HEK293 (cell line): ENCODE results near the gene CDK5.

Source experiments
- CTCF ChIA-PET: fragments of 350-600 bp; formaldehyde crosslinking; extraction: SDS; loops from one replicate; lab custom pipeline; 2021; ENCODE audit warnings: antibody characterized with exemption; lab: Yijun Ruan, JAX
- POLR2A ChIA-PET: fragments of 300-600 bp; formaldehyde crosslinking; extraction: SDS; loops from one replicate; lab custom pipeline; 2020; ENCODE audit warnings: antibody characterized with exemption, inconsistent platforms; lab: Yijun Ruan, JAX
- H3K27ac ChIP-seq: fragments of 200-500 bp; sonication (Bioruptor generic); 2 replicates; pipeline ENCODE4 v1.5.1; 2014; ENCODE audit warnings: low read depth, low read length, control low read depth, inconsistent platforms; ENCODE audit errors: extremely low read depth
- H3K36me3 ChIP-seq, 2 experiments: fragments of 200-500 bp in 1 of 2; sonication (Bioruptor generic) in 1 of 2; 1 replicate in 1 of 2; 2 replicates in 1 of 2; pipeline ENCODE4 v1.5.1; 2014 to 2017; ENCODE audit warnings: inconsistent platforms in 2 of 2, low read length in 2 of 2; ENCODE audit not compliant: control insufficient read depth in 2 of 2, insufficient read depth in 1 of 2
- H3K4me1 ChIP-seq: fragments of 200-500 bp; sonication (Bioruptor generic); 2 replicates; pipeline ENCODE4 v1.5.1; 2014; ENCODE audit warnings: mild to moderate bottlenecking, low read length, inconsistent platforms; ENCODE audit not compliant: control insufficient read depth, insufficient read depth
- H3K4me3 ChIP-seq: 2 replicates; pipeline ENCODE4 v1.5.1; 2011; ENCODE audit warnings: low read depth, mild to moderate bottlenecking, control low read depth, low read length, moderate library complexity
- H3K9me3 ChIP-seq: fragments of 200-500 bp; sonication (Bioruptor generic); 2 replicates; pipeline ENCODE4 v1.5.1; 2014; ENCODE audit warnings: low read depth, low read length, inconsistent platforms; ENCODE audit not compliant: control insufficient read depth, insufficient read depth
- ATF2 ChIP-seq: fragments of 450-650 bp; formaldehyde crosslinking; IDR thresholded peaks from 2 replicates; pipeline ENCODE4 v1.5.1; 2016; ENCODE audit warnings: missing biosample characterization, missing genetic modification characterization, low read depth
- GLIS2 ChIP-seq: fragments of 450-650 bp; formaldehyde crosslinking; IDR thresholded peaks from 2 replicates; pipeline ENCODE4 v1.5.1; 2016; ENCODE audit warnings: missing biosample characterization, missing genetic modification characterization
- PRDM1 ChIP-seq: fragments of 450-650 bp; formaldehyde crosslinking; IDR thresholded peaks from 2 replicates; pipeline ENCODE4; 2016; ENCODE audit warnings: missing biosample characterization, missing genetic modification characterization
- SCRT1 ChIP-seq: fragments of 450-650 bp; formaldehyde crosslinking; IDR thresholded peaks from 2 replicates; pipeline ENCODE4 v1.5.1; 2016; ENCODE audit warnings: missing biosample characterization, missing genetic modification characterization, borderline replicate concordance
- SP3 ChIP-seq: fragments of 450-650 bp; formaldehyde crosslinking; IDR thresholded peaks from 2 replicates; pipeline ENCODE4 v1.5.1; 2016; ENCODE audit warnings: missing biosample characterization, missing genetic modification characterization
- YY1 ChIP-seq: fragments of 450-650 bp; formaldehyde crosslinking; IDR thresholded peaks from 2 replicates; pipeline ENCODE4 v1.5.1; 2018; ENCODE audit warnings: missing biosample characterization, missing genetic modification characterization
- ZBTB10 ChIP-seq: fragments of 450-650 bp; formaldehyde crosslinking; IDR thresholded peaks from 2 replicates; pipeline ENCODE4 v1.5.1; 2016; ENCODE audit warnings: missing biosample characterization, missing genetic modification characterization
- ZBTB17 ChIP-seq: fragments of 450-650 bp; formaldehyde crosslinking; IDR thresholded peaks from 2 replicates; pipeline ENCODE4 v1.5.1; 2016; ENCODE audit warnings: missing biosample characterization, missing genetic modification characterization
- ZNF114 ChIP-seq: fragments of 450-650 bp; formaldehyde crosslinking; IDR thresholded peaks from 2 replicates; pipeline ENCODE4 v1.5.0; 2017; ENCODE audit warnings: missing biosample characterization, missing genetic modification characterization
- ZNF175 ChIP-seq: fragments of 450-650 bp; formaldehyde crosslinking; IDR thresholded peaks from 2 replicates; pipeline ENCODE4 v1.5.1; 2016; ENCODE audit warnings: missing biosample characterization, missing genetic modification characterization
- ZNF248 ChIP-seq: fragments of 450-650 bp; formaldehyde crosslinking; IDR thresholded peaks from 2 replicates; pipeline ENCODE4 v1.5.1; 2017; ENCODE audit warnings: missing biosample characterization, missing genetic modification characterization
- ZNF391 ChIP-seq: fragments of 450-650 bp; formaldehyde crosslinking; IDR thresholded peaks from 2 replicates; pipeline ENCODE4 v1.5.1; 2016; ENCODE audit warnings: low read depth, missing biosample characterization, missing genetic modification characterization, borderline replicate concordance
- ZNF394 ChIP-seq: fragments of 450-650 bp; formaldehyde crosslinking; IDR thresholded peaks from 2 replicates; pipeline ENCODE4 v1.5.1; 2016; ENCODE audit warnings: missing biosample characterization, missing genetic modification characterization, mild to moderate bottlenecking, moderate library complexity, borderline replicate concordance
- ZNF501 ChIP-seq: fragments of 450-650 bp; formaldehyde crosslinking; IDR thresholded peaks from 2 replicates; pipeline ENCODE4 v1.5.1; 2016; ENCODE audit warnings: missing biosample characterization, missing genetic modification characterization
- ZNF549 ChIP-seq: fragments of 450-650 bp; IDR thresholded peaks from 2 replicates; pipeline ENCODE4 v1.5.1; 2018; ENCODE audit warnings: missing biosample characterization, missing genetic modification characterization, mild to moderate bottlenecking, inconsistent platforms, moderate library complexity
- ZNF560 ChIP-seq: fragments of 450-650 bp; formaldehyde crosslinking; IDR thresholded peaks from 2 replicates; pipeline ENCODE4 v1.5.1; 2017; ENCODE audit warnings: missing biosample characterization, missing genetic modification characterization, borderline replicate concordance
- ZNF600 ChIP-seq: fragments of 450-650 bp; formaldehyde crosslinking; IDR thresholded peaks from 2 replicates; pipeline ENCODE4 v1.5.1; 2016; ENCODE audit warnings: missing biosample characterization, missing genetic modification characterization
- ZNF645 ChIP-seq: fragments of 450-650 bp; formaldehyde crosslinking; IDR thresholded peaks from 2 replicates; pipeline ENCODE4; 2016; ENCODE audit warnings: missing biosample characterization, missing genetic modification characterization
- ZNF658 ChIP-seq: fragments of 450-650 bp; formaldehyde crosslinking; IDR thresholded peaks from 2 replicates; pipeline ENCODE4; 2016; ENCODE audit warnings: missing biosample characterization, missing genetic modification characterization
- ZNF76 ChIP-seq: fragments of 450-650 bp; formaldehyde crosslinking; IDR thresholded peaks from 2 replicates; pipeline ENCODE4; 2016; ENCODE audit warnings: low read depth, missing biosample characterization, missing genetic modification characterization, borderline replicate concordance
- ZNF777 ChIP-seq: fragments of 450-650 bp; formaldehyde crosslinking; IDR thresholded peaks from 2 replicates; pipeline ENCODE4 v1.5.1; 2017; ENCODE audit warnings: missing biosample characterization, missing genetic modification characterization, borderline replicate concordance
- ZNF791 ChIP-seq: fragments of 450-650 bp; formaldehyde crosslinking; IDR thresholded peaks from 2 replicates; pipeline ENCODE4 v1.5.1; 2016; ENCODE audit warnings: missing biosample characterization, missing genetic modification characterization
- ZNF830 ChIP-seq: fragments of 450-650 bp; IDR thresholded peaks from 2 replicates; pipeline ENCODE4 v1.5.0; 2018; ENCODE audit warnings: missing biosample characterization, missing genetic modification characterization, low read depth, mild to moderate bottlenecking, moderate library complexity
- ZNF837 ChIP-seq: fragments of 450-650 bp; formaldehyde crosslinking; IDR thresholded peaks from 2 replicates; pipeline ENCODE4 v1.5.1; 2016; ENCODE audit warnings: missing biosample characterization, missing genetic modification characterization
- TF ChIP-seq, protein P1 (sequence below): fragments of 450-650 bp; formaldehyde crosslinking; IDR thresholded peaks from 2 replicates; pipeline ENCODE4 v1.5.1; 2017; ENCODE audit warnings: missing biosample characterization, missing genetic modification characterization
- TF ChIP-seq, protein P2 (sequence below): fragments of 450-650 bp; formaldehyde crosslinking; IDR thresholded peaks from 2 replicates; pipeline ENCODE4 v1.5.1; 2016; ENCODE audit warnings: missing biosample characterization, missing genetic modification characterization

The CDK5 gene

DNA sequence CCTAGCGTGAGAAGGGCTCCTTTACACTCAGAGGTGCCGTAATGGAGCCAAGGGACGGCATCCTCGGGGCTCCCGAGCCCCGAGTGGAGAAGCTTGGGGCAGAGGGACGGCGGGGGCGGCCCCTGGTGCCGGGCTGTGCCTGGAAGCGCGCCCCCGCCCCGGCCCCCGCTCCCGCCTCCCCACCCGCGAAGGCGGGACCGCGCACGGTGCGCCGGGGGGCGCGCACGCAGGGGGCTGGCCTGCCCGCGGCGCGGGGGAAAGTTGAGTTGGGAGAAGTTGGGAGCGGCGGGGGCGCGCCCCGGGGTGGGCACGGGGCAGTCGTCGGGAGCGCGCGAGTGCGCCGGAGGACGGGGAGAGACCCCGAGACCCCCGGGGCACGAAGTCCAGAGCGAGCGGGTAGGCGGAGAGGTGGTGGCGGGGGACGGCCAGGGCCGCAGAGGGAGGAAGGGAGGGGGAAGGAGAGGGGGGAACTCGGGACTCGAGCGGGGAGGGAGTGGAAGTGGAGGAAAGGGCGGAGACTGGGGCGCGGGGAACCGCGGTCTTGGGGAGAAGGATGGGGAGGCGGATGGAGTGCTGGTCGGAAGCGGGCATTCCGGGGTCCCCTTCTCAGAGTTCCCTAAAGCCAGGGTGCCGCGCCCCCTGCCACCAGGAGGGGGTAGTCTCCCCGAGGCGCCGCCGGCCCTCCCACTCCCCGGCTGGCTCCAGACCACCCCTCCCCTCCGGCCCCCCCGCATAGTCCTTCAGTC lies 1.8 kb upstream of the CDK5 start, which contains the start of gene SLC4A2 (continued):
- TF ChIP-seq ZNF830 = no peak

GRCh38 chr7:151058781-151059366 lies 1.2 kb upstream of the CDK5 start:
- Histone ChIP-seq H3K4me1 (no peaks in the 10 kb centered on the region; the same call in 1 of the 2 replicates), H3K9me3 (no peaks in the 10 kb centered on the region), H3K27ac (peak overlapping the region; percentile 48; the same call in 1 of the 2 replicates), H3K36me3 (peaks cover 0 to 41% of the 10 kb centered on the region in 2 experiments; a peak in 1 of 3 replicates), H3K4me3 (peak overlapping the region; percentile 71)
- POLR2A ChIA-PET = interaction anchor here (0.5 to 3.4 kb wide), 8 partner anchors 15 to 168 kb away, joined by 3 to 13 read pairs (median 6); partner anchors contain the start of genes ABCB8, ABCF2 and FASTK
- CTCF ChIA-PET = interaction anchor here (0.8 to 1.9 kb wide), 3 partner anchors 26 to 46 kb away, joined by 3 to 4 read pairs (median 4); no protein-coding TSS in a partner anchor
- TF ChIP-seq YY1 (tag by site-specific recombination) (no peak), ZNF501 (tag by site-specific recombination) (no peak), ATF2 (tag by site-specific recombination) (no peak), ZNF560 (tag by site-specific recombination) (no peak), ZNF658 (tag by site-specific recombination) (no peak), ZNF76 (tag by site-specific recombination) (no peak), SCRT1 (tag by site-specific recombination) (no peak), ZNF837 (tag by site-specific recombination) (no peak), ZNF175 (no peak), ZNF248 (tag by site-specific recombination) (no peak), ZNF600 (tag by site-specific recombination) (peak; percentile 36), ZNF114 (tag by site-specific recombination) (no peak), SP3 (tag by site-specific recombination) (no peak), GLIS2 (peak; percentile 12; the same call in 1 of the 2 replicates), ZNF777 (0 out of 2 replicates have a peak, but pooled peaks have one; percentile 14), ZNF391 (tag by site-specific recombination) (no peak), ZNF394 (0 out of 2 replicates have a peak, but pooled peaks have one; percentile 29), PRDM1 (tag by site-specific recombination) (no peak), ZNF645 (tag by site-specific recombination) (no peak), ZBTB17 (tag by site-specific recombination) (no peak), ZNF549 (tag by site-specific recombination) (no peak), ZBTB10 (tag by site-specific recombination) (peak; percentile 15; the same call in 1 of the 2 replicates), ZNF791 (no peak)
- TF ChIP-seq, protein P1, sequence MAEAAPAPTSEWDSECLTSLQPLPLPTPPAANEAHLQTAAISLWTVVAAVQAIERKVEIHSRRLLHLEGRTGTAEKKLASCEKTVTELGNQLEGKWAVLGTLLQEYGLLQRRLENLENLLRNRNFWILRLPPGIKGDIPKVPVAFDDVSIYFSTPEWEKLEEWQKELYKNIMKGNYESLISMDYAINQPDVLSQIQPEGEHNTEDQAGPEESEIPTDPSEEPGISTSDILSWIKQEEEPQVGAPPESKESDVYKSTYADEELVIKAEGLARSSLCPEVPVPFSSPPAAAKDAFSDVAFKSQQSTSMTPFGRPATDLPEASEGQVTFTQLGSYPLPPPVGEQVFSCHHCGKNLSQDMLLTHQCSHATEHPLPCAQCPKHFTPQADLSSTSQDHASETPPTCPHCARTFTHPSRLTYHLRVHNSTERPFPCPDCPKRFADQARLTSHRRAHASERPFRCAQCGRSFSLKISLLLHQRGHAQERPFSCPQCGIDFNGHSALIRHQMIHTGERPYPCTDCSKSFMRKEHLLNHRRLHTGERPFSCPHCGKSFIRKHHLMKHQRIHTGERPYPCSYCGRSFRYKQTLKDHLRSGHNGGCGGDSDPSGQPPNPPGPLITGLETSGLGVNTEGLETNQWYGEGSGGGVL (tag by site-specific recombination) = no peak
- TF ChIP-seq, protein P2, sequence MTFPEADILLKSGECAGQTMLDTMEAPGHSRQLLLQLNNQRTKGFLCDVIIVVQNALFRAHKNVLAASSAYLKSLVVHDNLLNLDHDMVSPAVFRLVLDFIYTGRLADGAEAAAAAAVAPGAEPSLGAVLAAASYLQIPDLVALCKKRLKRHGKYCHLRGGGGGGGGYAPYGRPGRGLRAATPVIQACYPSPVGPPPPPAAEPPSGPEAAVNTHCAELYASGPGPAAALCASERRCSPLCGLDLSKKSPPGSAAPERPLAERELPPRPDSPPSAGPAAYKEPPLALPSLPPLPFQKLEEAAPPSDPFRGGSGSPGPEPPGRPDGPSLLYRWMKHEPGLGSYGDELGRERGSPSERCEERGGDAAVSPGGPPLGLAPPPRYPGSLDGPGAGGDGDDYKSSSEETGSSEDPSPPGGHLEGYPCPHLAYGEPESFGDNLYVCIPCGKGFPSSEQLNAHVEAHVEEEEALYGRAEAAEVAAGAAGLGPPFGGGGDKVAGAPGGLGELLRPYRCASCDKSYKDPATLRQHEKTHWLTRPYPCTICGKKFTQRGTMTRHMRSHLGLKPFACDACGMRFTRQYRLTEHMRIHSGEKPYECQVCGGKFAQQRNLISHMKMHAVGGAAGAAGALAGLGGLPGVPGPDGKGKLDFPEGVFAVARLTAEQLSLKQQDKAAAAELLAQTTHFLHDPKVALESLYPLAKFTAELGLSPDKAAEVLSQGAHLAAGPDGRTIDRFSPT (tag by site-specific recombination) = no peak
